AG10803 (cell line): ENCODE data around the gene MCF2L2.

Experiments
- DNase-seq: peaks from one replicate; pipeline ENCODE4 v3.0.0; 2010; ENCODE audit warnings: low read depth
- H3K4me3 ChIP-seq: 2 replicates; pipeline ENCODE4 v1.5.1; 2011; ENCODE audit warnings: mild to moderate bottlenecking, low read length, control low read depth
- CTCF ChIP-seq: conservative IDR thresholded peaks from 2 replicates; pipeline ENCODE4 v1.5.1; 2011; ENCODE audit warnings: mild to moderate bottlenecking, low read length, control low read depth, inconsistent platforms

MCF2L2 gene

GRCh38 chr3:183303690-183304089 is 124.7 kb downstream of the MCF2L2 start:
- TF ChIP-seq CTCF: no peak
- no peak for DNase-seq
- H3K4me3 ChIP-seq: no peak overlapping the region

- peak; percentile 11 for DNase-seq
- no peak for TF ChIP-seq CTCF
Measured at GRCh38 chr3:183301937-183302580, 126.4 kb downstream of the MCF2L2 start.

GRCh38 chr3:183300996-183301562 is 127.3 kb downstream of the MCF2L2 start:
- peak; percentile 22 for DNase-seq
- no peak overlapping the region for H3K4me3 ChIP-seq
- TF ChIP-seq CTCF: no peak

More at GRCh38 chr3:183301937-183302580, 126.4 kb downstream of the MCF2L2 start:
- H3K4me3 ChIP-seq: no peak overlapping the region

GRCh38 chr3:183299976-183300375 is 128.4 kb downstream of the MCF2L2 start:
- no peak for TF ChIP-seq CTCF
- H3K4me3 ChIP-seq: no peak overlapping the region
- no peak for DNase-seq

GRCh38 chr3:183298701-183299153 is 129.7 kb downstream of the MCF2L2 start:
- DNase-seq: peak; percentile 87
- no peak for TF ChIP-seq CTCF
- H3K4me3 ChIP-seq: no peak overlapping the region

- DNase-seq: no peak
- H3K4me3 ChIP-seq: no peak overlapping the region
Measured at GRCh38 chr3:183296944-183297343, 131.5 kb downstream of the MCF2L2 start.

More at GRCh38 chr3:183296944-183297343, 131.5 kb downstream of the MCF2L2 start:
- TF ChIP-seq CTCF: no peak
